Right cardiac atrium (tissue), 5 donors: ENCODE data around the gene ZNF319. TPM values are rescaled to one million over a fixed set of nuclear protein-coding genes. Genes with fewer than 3 reads are reported as not detected.

Experiments
- ATAC-seq, 2 donors: fragments of 200-7000 bp; cut with Tn5 transposase; one replicate each; pipeline versions ENCODE4 v1.8.0 to v1.9.1; 2020; ENCODE audit warnings: moderate library complexity in 2 of 2, mild to moderate bottlenecking in 1 of 2
- DNase-seq, 3 donors: peaks; one replicate each; pipeline ENCODE4 v3.0.0-alpha.2; 2020
- H3K27ac ChIP-seq: one replicate; pipeline ENCODE4 v1.5.1; 2013; ENCODE audit warnings: mild to moderate bottlenecking, low read length, control low read depth, moderate library complexity
- H3K27me3 ChIP-seq: one replicate; pipeline ENCODE4 v1.6.1; 2013; ENCODE audit not compliant: control insufficient read depth, insufficient read depth
- H3K4me1 ChIP-seq: one replicate; pipeline ENCODE4 v1.6.1; 2013; ENCODE audit warnings: low read length; ENCODE audit not compliant: control insufficient read depth, insufficient read depth
- H3K4me3 ChIP-seq: one replicate; pipeline ENCODE4 v1.5.1; 2013; ENCODE audit warnings: low read length, control low read depth
- H3K9me3 ChIP-seq: one replicate; pipeline ENCODE4 v1.6.1; 2013; ENCODE audit warnings: low read length; ENCODE audit not compliant: control insufficient read depth
- WGBS: extraction: QIAGEN DNeasy Blood & Tissue Kit; methylation state at CpG from one replicate; pipeline ENCODE4 v1.1.7; 2013; 5-methylcytosine and 5-hydroxymethylcytosine counted together
- intact Hi-C, 4 donors: fragments of 100-400 bp; cut with DNase I; formaldehyde crosslinking; loops; one replicate each; pipeline versions ENCODE4 v1.11.0 to v1.14.0; 2022 to 2023
- polyA plus RNA-seq: library from polyadenylated mRNA; stranded (reverse); fragments of 200-250 nt; gene quantifications from one replicate; pipeline ENCODE4 v1.2.3, GENCODE V29; 2013
- total RNA-seq, 4 donors: library from RNA; stranded (reverse); fragmentation: NEBNext Ultra II Directional; extraction: Animal tissue kit (Norgen Biotek cat#: 25700); gene quantifications; one replicate each; pipeline ENCODE4 v1.2.1, GENCODE V29; 2021
- donor health status: healthy with polysubstance abuse.
- donor health status: DM: no; HTN: yes; CAD: no.
- donor health status: DM: no; HTN: no; CAD: no.
- donor health status: DM: no; HTN: yes; CAD: no; lungs with severe emphysema.
- donor health status: DM: yes; HTN: yes; CAD: no.

The ZNF319 gene
- total and polyA plus RNA-seq, 5 donors, result 5.5 to 9.2 (median 7.8) TPM

GRCh38 chr16:58002416-58002800 is 1.9 kb upstream of the ZNF319 start:
- H3K4me1 ChIP-seq, result no peaks in the 10 kb centered on the region
- DNase-seq, result no peak
- WGBS, result 79% methylated on average over 9 of the region's 9 CpGs
- intact Hi-C loops, result loop anchor here in 3 of 4 donors (5.0 to 10.0 kb wide), 4 partner anchors 100 to 428 kb away; no protein-coding TSS in a partner anchor
- H3K9me3 ChIP-seq, result no peaks in the 10 kb centered on the region
- H3K4me3 ChIP-seq, result no peak overlapping the region
- H3K27ac ChIP-seq, result no peak overlapping the region
- no peaks in the 10 kb centered on the region for H3K27me3 ChIP-seq
- no peak for ATAC-seq

GRCh38 chr16:58001781-58002415 is 1.4 kb upstream of the ZNF319 start:
- intact Hi-C loops, result loop anchor here in 3 of 4 donors (2.0 to 10.0 kb wide), 5 partner anchors 100 to 427 kb away; no protein-coding TSS in a partner anchor
- H3K4me1 ChIP-seq, result no peaks in the 10 kb centered on the region
- DNase-seq (no peak), ATAC-seq (no peak)
- H3K9me3 ChIP-seq, result no peaks in the 10 kb centered on the region
- WGBS, result 35% methylated on average over 10 of the region's 10 CpGs
- H3K27me3 ChIP-seq, result no peaks in the 10 kb centered on the region
- no peak overlapping the region for H3K27ac ChIP-seq
- peak overlapping the region; percentile 94 for H3K4me3 ChIP-seq

GRCh38 chr16:58000706-58001676 is 519 bp upstream of the ZNF319 start, which contains the start of gene USB1:
Gene USB1, plus strand, starts transcription at chr16:58001407. Its CDS starts 77 bp downstream, at chr16:58001484.
- Histone ChIP-seq H3K27ac (peak within 1 kb of the TSS; percentile 88), H3K4me1 (no peaks in the 10 kb centered on the region), H3K4me3 (peak within 1 kb of the TSS; percentile 94), H3K9me3 (no peaks in the 10 kb centered on the region), H3K27me3 (no peaks in the 10 kb centered on the region)
- ATAC-seq (peak; percentile 95), DNase-seq (peak; percentile 90 to 96 (median 95))
- intact Hi-C loops, result loop anchor here in 3 of 4 donors (2.0 to 10.0 kb wide), 5 partner anchors 99 to 426 kb away; no protein-coding TSS in a partner anchor
- WGBS, result under 1% methylated on average over 81 of the region's 81 CpGs

GRCh38 chr16:57999366-57999970 is 1.0 kb downstream of the ZNF319 start:
- Histone ChIP-seq H3K4me3 (peak overlapping the region; percentile 94), H3K27ac (peak overlapping the region; percentile 6), H3K27me3 (no peaks in the 10 kb centered on the region), H3K9me3 (no peaks in the 10 kb centered on the region), H3K4me1 (no peaks in the 10 kb centered on the region)
- WGBS, result 10% methylated on average over 6 of the region's 6 CpGs
- ATAC-seq (no peak), DNase-seq (no peak)
- intact Hi-C loops, result loop anchor here in 2 of 4 donors (10.0 kb wide), 2 partner anchors 245 to 345 kb away; no protein-coding TSS in a partner anchor

- Histone ChIP-seq H3K27me3 (no peaks in the 10 kb centered on the region), H3K9me3 (no peaks in the 10 kb centered on the region), H3K4me3 (no peak overlapping the region), H3K27ac (no peak overlapping the region), H3K4me1 (no peaks in the 10 kb centered on the region)
- WGBS, result 83% methylated on average over 3 of the region's 3 CpGs
- no peak for DNase-seq
- intact Hi-C loops, result loop anchor here in 2 of 4 donors (10.0 kb wide), 2 partner anchors 244 to 344 kb away; no protein-coding TSS in a partner anchor
- ATAC-seq, result no peak
Measured at GRCh38 chr16:57998992-57999365, 1.5 kb downstream of the ZNF319 start.

- Histone ChIP-seq H3K27ac (no peak overlapping the region), H3K4me3 (no peak overlapping the region), H3K4me1 (no peaks in the 10 kb centered on the region), H3K27me3 (no peaks in the 10 kb centered on the region), H3K9me3 (no peaks in the 10 kb centered on the region)
- WGBS, result 69% methylated on average over 8 of the region's 8 CpGs
- ATAC-seq (no peak), DNase-seq (peak in 2 of 3 donors; percentile 71 to 72)
- intact Hi-C loops, result loop anchor here in 2 of 4 donors (10.0 kb wide), 2 partner anchors 244 to 344 kb away; no protein-coding TSS in a partner anchor
Measured at GRCh38 chr16:57998486-57998885, 2.0 kb downstream of the ZNF319 start.

GRCh38 chr16:57997528-57998265 is 2.8 kb downstream of the ZNF319 start:
- Histone ChIP-seq H3K4me1 (no peaks in the 10 kb centered on the region), H3K4me3 (no peak overlapping the region), H3K27ac (no peak overlapping the region), H3K27me3 (no peaks in the 10 kb centered on the region), H3K9me3 (no peaks in the 10 kb centered on the region)
- WGBS, result 95% methylated on average over 36 of the region's 36 CpGs
- ATAC-seq, result no peak
- intact Hi-C loops, result loop anchor here in 2 of 4 donors (10.0 kb wide), 2 partner anchors 243 to 343 kb away; no protein-coding TSS in a partner anchor
- DNase-seq, result no peak

GRCh38 chr16:57997176-57997527 is 3.3 kb downstream of the ZNF319 start:
- H3K9me3 ChIP-seq, result no peaks in the 10 kb centered on the region
- intact Hi-C loops, result loop anchor here in 2 of 4 donors (10.0 kb wide), 2 partner anchors 242 to 342 kb away; no protein-coding TSS in a partner anchor
- DNase-seq (no peak), ATAC-seq (no peak)
- H3K27me3 ChIP-seq, result no peaks in the 10 kb centered on the region
- whole genome bisulfite sequencing, result 97% methylated on average over 35 of the region's 35 CpGs
- no peak overlapping the region for H3K27ac ChIP-seq
- no peak overlapping the region for H3K4me3 ChIP-seq
- H3K4me1 ChIP-seq, result no peaks in the 10 kb centered on the region

- Histone ChIP-seq H3K9me3 (no peaks in the 10 kb centered on the region), H3K27ac (no peak overlapping the region), H3K27me3 (no peaks in the 10 kb centered on the region), H3K4me1 (no peaks in the 10 kb centered on the region), H3K4me3 (no peak overlapping the region)
- DNase-seq (no peak), ATAC-seq (no peak)
- WGBS, result 96% methylated on average over 62 of the region's 62 CpGs
- intact Hi-C loops, result loop anchor here in 2 of 4 donors (10.0 kb wide), 2 partner anchors 242 to 342 kb away; no protein-coding TSS in a partner anchor
Measured at GRCh38 chr16:57996406-57997175, 3.9 kb downstream of the ZNF319 start.
